HG03558 (cell line): ENCODE results near the gene DNTTIP2.
"Not testable (repeated sequence)": the region's sequence is repeated elsewhere in the genome, so short reads cannot be mapped to it uniquely, and the experiment has no call there.

Experiments
- ATAC-seq: cut with Tn5 transposase; IDR thresholded peaks from one replicate; pipeline ENCODE4 v1.9.1; 2021; ENCODE audit warnings: moderate number of reproducible peaks; ENCODE audit not compliant: unreplicated experiment; ENCODE audit errors: extremely low read depth

DNTTIP2 gene

DNA sequence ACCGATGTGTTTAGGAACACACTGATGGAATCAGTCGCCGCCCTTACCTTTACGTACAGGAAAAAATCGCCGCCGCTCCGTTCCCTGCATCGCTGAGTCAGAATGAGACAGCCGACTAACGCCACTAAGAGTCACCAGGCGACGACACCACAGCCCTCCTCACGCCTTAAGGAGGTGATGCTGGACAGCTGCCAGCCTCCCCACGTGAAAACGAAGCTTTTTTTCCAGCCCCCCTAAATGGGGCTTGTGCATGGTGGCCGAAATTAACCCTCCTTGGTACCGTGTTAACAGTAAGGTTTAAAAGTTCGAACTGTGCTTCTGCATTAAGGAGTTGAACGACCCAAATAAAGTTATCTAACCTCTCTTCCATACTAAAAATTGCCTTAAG, 511 bp downstream of the DNTTIP2 start:
- peak; percentile 33 for ATAC-seq

DNA sequence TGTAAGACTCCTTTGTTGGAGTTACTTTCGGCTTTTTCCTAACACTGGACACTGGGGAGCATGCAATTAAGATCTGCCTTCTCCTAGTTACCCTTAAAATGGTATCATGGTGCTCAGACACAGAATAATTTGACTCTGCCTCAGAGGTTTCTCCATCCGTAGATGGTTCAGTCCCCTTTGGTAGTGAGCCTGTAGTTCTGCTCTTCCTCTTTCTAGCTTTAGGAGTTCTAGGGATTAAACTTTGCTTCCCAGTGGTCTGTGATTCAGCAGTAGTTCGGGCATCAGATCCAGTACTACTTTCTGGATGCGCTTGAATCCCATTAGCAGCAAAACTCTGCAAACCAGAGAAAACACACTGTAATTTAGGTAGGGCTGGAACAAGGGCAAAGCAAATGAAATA, 1.5 kb downstream of the DNTTIP2 start:
- ATAC-seq, result no peak

DNA sequence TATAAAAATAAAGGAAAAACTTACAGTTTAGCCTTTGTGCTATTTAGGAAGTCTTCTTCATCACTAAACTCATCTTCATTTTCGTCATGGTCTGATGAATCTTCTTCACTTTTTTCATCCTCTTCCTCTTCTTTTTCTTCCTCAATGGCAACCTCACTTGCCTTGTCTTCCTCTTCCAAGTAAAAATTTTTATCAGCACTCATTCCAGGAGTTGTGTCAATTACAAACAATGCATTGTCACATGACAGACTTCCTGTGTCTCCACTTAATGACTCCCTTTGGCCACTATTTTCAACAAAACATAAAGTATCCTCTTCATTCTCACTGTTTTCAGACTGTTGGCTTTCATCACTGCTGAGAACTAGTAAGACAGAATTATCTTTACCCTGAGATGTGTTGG, 2.8 kb downstream of the DNTTIP2 start:
- ATAC-seq, result no peak

DNA sequence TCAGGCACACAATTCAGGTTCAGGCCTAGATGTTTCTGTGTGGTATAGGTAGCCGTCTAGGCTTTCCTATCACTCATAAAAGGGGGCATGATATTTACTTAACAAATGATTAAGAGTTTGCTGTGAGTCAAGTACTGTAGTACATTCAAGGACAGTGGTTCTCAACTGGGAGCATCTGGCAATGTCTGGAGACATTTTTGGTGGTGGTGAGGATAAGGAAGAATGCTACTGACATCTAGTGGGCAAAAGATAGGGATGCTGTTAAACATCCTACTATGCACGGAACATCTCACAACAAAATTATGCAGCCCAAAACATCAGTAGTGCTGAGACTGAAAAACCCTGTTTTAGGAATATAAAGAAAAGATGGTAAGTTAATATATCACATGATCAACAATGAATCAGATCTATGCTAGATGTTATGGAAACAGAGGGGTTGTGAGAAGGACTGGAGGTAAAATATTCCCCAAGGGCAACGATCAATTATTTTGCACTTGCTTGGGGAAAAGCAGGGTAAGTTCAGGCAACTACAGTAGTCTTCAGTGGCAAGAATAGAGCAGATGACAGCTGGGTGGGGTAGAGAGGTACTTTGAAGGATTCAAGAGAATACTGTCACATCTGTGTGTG, 4.9 kb downstream of the DNTTIP2 start:
- ATAC-seq, result no peak

DNA sequence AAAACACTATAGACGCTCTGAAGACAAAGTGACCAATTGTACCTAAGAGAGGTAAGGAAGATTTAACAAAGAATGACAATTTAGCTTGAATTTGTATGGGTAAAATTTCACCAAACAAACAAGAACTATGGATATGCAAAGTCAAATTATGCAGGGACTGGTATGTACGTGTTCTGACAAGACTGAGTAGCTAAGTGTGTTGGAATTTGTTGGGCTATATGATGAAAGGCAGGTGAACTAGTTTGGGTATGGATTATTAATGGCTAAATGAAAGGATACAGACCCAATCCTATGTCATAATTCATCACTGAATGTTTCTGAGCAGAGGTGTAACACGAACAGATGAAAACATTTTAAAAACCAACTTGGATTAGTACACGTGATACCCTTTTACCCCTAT, 7.6 kb downstream of the DNTTIP2 start:
- no peak for ATAC-seq

DNA sequence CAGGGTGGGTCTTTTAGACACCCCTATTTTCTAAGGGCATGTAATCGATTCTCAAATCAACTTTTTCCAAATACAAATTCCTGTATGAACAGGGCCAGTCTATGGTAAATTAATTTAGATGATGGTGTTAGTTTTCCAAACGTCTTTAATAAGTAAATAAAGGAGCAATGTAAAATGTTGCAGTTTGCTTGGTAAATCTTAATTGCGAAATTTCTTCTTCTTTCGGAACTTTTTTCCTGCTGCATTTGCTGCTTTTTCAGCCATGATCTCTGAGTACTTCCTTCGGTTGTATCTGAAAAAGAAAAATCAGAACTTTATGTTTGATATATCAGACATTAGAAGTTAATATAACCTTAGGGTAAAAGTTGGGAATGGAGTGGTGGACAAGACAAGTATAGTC, 9.4 kb downstream of the DNTTIP2 start:
- ATAC-seq, result no peak

DNA sequence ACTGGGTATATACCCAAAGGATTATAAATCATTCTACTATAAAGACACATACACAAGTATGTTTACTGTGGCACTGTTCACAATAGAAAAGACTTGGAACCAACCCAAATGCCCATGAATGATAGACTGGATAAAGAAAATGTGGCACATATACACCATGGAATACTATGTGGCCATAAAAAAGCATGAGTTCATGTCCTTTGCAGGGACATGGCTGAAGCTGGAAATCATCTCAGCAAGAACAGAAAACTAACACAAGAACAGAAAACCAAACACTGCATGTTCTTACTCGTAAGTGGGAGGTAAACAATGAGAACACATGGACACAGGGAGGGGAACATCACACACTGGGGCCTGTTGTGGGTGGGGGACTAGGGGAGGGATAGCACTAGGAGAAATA, 10.5 kb downstream of the DNTTIP2 start:
- not testable (repeated sequence) for ATAC-seq

DNA sequence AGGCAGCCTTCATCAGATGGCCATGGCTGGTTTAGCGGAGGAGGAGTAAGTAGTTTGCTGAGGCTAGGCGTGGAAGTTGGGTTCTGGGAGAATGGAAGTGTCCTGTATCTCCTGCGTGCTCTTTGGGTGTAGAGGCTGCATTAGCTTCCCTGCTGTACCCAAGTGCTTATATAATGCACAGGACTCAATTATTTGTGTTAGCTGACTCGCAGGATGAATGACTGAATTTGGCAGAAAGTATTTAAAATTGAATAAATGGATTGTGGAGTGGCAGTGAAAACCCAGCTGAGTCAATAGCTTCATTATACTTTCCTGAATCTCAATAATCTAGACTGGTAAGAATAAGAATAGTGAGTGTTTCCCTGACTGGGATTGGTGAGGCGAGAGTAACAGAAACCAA, 13.8 kb downstream of the DNTTIP2 start:
- ATAC-seq, result no peak

DNA sequence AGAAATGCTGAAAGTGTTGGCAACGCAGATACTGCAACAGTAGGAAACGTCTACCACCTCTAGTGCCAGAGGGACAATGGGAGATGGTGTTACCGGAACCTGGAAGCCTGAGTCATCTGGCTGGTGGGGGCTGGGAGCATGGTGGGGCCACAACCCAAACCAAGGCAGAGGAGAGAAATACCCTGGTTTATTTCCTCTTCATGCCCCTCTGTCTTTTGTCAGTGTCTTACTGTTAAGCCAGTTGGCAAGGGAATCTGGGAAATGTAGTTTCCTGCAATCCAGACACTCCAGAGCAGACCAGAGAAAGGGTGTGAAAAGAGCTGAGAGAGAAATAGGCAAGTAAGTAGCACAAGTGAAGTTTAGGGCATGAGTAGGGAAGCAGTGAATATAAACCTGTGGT, 14.8 kb downstream of the DNTTIP2 start:
- ATAC-seq, result no peak

DNA sequence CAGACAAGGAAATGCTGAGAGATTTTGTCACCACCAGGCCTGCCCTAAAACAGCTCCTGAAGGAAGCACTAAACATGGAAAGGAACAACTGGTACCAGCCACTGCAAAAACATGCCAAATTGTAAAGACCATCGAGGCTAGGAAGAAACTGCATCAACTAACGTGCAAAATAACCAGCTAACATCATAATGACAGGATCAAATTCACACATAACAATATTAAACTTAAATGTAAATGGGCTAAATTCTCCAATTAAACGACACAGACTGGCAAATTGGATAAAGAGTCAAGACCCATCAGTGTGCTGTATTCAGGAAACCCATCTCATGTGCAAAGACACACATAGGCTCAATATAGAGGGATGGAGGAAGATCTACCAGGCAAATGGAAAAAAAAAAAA, 21.4 kb downstream of the DNTTIP2 start:
- ATAC-seq, result not testable (repeated sequence)

DNA sequence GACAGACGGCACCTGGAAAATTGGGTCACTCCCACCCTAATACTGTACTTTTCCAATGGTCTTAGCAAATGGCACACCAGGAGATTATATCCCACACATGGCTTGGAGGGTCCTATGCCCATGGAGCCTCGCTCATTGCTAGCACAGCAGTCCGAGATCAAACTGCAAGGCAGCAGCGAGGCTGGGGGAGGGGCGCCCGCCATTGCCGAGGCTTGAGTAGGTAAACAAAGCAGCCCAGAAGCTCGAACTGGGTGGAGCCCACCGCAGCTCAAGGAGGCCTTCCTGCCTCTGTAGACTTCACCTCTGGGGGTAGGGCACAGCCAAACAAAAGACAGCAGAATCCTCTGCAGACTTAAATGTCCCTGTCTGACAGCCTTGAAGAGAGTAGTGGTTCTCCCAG, 23.0 kb downstream of the DNTTIP2 start:
- ATAC-seq, result not testable (repeated sequence)

DNA sequence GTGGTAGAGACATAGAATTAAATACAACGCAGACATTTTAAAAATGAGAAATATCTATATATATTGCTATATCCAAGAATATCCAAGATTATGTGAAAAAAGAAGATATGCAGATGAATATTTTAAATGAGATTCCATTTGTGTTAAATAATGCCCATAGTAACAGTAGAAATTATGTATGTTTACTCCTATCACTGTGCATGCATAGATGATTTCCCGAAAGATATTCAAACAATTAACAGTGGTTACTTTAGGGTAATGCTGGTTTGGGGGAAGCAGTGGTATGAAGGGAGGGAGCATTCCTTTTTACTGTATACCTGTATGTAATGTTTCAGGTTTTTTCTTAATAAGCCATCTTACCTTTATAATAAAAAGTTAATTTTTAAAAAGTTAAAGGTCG, 25.1 kb downstream of the DNTTIP2 start:
- ATAC-seq, result no peak

DNA sequence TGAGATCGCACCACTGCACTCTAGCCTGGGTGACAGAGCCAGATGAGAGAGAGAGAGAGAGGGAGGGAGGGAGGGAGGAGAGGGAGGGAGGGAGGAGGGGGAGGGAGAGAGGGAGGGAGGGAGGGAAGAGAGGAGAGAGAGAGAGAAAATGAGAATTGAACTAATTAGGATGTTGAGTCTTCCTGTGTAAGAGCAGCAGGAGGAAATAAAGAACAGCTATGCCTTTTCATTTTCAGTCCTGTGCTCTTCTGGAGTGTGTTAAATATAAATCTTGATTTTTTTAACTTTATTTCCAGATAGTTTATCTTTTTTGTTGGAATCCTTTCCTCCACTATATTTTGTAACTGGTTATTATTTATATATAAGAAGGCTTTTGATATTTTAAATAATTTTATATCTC, 27.1 kb downstream of the DNTTIP2 start:
- ATAC-seq, result no peak

DNA sequence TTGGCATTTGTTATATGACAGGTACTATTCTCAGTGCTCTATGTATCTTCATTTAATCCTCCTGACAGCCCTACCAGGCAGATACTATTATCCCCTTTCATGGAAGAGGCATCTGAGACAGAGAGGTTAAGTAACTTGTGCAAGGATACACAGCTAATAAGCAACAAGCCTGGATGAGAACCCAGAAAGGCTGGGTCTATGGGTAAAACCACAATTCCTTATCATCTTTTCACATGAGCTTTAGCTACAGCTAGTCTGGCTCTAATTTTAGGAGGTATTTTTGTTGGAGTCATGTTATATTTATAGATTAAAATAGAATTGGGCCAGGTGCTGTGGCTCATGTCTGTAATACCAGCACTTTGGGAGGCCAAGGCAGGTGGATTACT, 27.7 kb downstream of the DNTTIP2 start:
- no peak for ATAC-seq

DNA sequence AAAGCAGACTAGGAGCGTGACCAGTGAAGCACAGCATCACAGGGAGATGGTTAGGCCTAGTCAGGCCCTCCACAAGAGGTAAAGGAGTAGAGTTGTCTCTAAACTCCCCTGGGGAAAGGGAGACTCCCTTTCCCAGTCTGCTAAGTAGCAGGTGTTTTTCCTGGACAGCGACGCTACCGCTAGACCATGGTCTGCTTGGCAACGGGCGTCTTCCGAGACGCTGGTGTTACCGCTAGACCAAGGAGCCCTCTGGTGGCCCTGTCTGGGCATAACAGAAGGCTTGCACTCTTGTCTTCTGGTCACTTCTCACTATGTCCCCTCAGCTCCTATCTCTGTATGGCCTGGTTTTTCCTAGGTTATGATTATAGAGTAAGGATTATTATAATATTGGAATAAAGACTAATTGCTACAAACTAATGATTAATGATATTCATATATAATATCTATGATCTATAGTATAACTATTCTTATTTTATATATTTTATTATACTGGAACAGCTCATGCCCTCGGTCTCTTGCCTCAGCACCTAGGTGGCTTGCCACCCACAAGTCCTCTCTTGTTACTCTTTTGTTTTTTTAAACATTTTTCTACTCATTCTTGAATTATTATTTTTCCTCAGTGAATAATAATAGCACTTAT, 28.2 kb downstream of the DNTTIP2 start:
- not testable (repeated sequence) for ATAC-seq

DNA sequence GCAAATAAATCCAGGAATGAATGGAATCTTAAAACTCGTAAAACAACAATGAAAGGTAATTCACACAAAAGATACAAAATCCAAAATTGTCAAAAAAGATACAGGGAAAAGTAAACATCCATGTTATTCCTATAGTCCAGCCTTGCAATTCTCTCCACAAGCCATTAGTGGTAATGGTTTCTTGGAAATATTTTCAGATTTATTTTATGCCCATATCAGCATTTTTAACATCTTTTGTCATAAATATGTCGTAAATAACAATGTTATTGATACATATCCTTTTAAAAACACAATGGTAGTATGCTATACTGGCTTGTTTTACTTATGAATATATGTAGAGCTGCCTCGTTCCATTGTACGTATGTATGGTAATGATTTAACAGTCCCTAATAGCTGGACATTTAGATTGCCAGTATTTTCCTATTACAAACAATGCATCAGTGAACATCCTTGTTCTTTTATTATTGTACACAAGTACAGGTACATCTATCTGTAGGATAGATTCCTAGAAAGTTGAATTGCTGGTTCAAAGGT, 30.6 kb downstream of the DNTTIP2 start:
- no peak for ATAC-seq

DNA sequence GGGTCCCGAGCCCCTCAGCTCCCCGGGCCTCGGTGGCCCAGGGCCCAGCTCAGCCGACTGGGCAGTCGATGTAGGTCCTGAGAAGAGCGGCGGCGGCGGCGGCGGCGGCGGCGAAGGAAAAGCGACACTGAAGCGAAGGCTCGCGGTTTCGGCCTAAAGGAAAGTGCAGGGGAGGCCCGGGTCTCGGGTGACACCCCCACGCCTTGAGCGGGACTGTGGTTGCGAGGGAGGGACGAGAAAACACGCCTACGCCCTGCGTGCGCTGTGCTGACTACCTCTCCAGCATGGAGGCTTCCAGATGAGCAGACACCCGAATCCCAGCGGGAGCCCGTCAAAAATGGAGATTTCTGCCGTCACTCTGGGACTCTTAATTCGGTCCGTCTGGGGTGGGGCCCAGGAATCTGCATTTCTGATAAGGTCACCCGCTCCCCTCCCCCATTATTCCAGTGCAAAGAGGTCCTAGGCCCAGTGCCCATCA, 31.2 kb downstream of the DNTTIP2 start:
- peak; percentile 4 for ATAC-seq

DNA sequence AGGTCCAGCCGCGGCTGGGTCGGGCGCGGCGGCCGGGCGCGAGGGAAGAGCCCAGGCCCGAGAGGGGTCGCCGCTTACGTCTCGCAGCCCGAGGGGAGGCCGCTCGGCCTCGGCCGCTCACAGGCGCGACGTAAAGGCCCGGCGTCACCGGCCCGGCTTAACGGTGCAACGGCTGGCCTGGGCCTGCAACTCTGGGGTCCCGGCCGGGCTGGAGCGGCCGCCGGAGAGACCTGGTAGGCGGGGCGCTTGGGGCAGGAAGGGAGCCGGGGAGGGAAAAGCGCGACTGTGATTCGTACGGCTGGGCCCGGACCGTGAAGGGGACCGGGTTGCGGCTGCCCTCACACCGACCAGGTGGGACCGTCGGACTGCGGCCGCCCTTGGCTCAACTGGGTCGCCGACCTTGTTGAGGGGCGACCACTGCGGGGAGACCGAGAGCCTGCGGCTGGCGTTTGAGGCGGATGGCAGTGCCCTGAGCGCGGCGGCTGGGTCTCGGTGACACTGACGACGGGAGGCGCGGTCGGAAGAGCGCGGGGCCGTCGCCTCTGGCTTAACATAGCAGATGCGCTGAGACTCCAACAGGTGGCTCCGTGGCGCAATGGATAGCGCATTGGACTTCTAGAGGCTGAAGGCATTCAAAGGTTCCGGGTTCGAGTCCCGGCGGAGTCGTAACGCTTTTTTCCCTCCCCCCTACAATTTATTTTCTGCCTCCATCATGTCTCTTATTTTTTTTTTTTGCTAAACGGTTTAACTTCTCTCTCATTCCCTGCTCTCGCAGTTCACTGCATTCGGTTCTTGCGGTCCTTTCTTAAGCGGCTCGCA, 31.8 kb downstream of the DNTTIP2 start:
- peak; percentile 49 for ATAC-seq

DNA sequence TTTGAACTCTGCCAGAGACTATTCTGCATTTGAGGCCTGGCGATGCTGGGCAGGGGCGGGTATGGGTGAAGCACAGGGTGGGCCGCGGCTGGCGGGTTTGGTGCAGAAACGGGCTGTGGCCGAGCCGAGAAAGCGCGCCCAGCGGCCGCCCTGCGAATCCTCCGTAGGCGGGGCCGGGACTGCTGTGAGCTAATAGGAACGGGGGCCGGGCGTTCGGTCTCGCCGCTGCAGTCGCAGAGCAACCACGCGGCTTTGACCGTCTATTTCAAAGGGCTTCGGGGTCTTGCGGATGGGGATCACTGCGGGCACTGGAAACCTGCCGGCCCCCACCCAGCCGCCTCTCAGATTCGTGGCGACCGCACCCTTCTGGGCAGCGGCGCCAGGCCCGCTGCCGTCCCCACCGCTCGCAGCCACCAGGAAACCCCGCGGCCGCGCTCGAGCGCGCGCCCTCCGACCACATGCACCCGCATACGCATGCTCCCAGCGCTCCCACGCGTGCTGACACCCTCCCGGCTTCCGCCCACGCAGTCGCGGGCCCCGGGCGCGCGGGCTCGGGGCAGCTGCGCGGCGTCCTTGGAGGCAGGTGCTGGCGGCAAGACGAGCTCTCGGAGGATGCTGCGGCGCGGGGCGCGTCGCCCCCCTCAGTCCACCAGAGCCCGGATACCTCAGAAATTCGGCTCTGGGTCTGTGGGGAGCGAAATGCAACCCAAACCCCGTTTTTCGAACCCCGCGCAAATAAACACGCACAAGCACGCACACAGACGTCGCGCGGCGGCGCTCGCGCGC, 32.6 kb downstream of the DNTTIP2 start:
- ATAC-seq, result peak; percentile 27

DNA sequence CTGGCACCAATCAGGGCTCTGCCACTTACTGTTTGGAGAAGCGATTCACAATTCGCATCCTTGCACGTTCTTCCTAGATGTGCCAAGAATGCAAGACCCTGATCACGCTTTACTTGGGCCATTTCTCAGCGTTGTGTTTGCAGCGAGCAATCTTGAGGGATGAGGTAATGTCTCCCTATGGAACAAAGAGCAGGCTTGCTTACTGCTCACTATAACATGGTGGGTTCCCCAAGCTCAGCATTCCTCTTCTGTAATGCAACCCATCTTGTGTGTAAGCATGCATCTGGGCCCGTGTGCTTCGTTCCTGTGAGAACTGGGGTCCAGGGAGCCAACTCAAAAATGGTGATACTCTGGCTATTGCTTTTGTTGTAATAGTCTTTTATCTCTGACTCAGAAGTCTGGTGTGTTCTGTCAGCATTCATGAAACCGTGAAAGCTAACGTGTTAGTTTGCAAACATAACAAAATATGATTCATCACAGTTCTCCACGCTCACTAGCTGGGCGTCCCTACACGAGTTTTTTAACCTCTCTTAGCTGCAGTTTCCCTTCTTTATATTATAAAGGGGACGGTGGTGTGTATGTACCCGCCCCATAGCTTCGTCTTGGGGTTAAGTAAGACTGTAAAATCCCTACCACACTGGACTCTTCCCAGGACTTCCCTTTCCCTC, 33.3 kb downstream of the DNTTIP2 start:
- ATAC-seq, result peak; percentile 0
